ENCODE results near the gene TC2N.

The TC2N gene

DNA sequence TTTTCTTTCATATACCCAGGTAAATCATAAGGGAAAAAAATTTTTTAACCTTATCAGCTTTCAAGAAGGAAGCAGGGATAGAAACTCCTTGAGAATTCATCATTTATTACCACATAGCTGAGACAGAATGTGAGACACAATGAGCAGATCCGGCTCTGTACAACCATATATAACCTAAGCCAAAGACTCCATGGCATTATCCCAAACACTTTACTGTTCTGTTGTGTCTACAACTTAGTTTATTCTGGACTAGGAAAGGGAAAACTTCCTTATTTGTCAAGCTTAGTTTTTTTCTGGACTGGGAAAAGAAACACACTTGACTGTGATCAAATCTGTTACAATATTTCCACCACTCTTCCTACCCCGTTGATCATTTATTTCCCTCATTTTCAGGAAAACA is 97.2 kb downstream of the TC2N start:
- H3K36me3 Mint-ChIP-seq (ENCODE audit: low read depth), result peaks cover 22% of the 10 kb centered on the region
- DNase-seq (ENCODE audit: low spot score), result no peak
- H3K27ac Mint-ChIP-seq, result no peak overlapping the region
- no peak overlapping the region for H3K4me3 Mint-ChIP-seq
- no peaks in the 10 kb centered on the region for H3K27me3 Mint-ChIP-seq (ENCODE audit: low read depth)
- peaks cover 10% of the 10 kb centered on the region for H3K4me1 Mint-ChIP-seq (ENCODE audit: low read depth)
- peaks cover 1% of the 10 kb centered on the region for H3K9me3 Mint-ChIP-seq

DNA sequence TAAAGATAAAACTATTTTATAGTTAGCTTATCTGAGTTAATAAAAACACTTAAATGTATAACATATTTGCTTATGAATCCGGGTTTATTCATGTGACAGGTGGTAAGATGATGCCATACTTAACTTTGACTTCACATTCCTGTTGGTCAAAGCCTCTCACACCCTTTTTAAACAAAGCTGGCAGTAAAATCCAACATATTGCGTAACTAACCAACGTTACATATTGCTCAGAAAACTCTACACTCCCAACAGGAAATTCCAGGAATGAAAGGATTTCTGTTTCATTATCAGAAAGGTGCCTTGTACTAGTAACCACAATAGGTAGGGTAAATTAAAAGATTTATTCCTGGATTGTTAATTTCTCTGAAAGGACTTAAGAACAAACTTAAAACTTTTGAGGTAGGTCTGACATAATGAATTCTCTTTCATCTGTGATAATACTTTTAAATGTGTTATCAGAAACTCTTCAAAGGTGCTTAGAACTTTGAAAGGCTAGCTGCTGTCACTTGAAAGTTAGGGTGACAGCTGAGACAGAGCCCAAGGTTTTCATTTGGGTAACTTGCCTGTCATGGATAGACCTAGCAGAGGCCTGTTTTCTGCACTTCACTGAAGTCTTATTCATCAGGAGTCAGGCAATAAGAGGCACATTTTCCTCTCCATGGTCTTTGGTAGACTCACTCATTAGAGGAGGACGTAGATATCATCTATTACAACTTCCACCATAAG is 111.6 kb downstream of the TC2N start:
- Mint-ChIP-seq H3K9me3 (peaks cover 6% of the 10 kb centered on the region), H3K27ac (no peak overlapping the region), H3K27me3 (ENCODE audit: low read depth) (no peaks in the 10 kb centered on the region), H3K4me1 (ENCODE audit: low read depth) (peaks cover 2% of the 10 kb centered on the region), H3K36me3 (ENCODE audit: low read depth) (peaks cover 23% of the 10 kb centered on the region), H3K4me3 (no peak overlapping the region)
- no peak for DNase-seq (ENCODE audit: low spot score)

DNA sequence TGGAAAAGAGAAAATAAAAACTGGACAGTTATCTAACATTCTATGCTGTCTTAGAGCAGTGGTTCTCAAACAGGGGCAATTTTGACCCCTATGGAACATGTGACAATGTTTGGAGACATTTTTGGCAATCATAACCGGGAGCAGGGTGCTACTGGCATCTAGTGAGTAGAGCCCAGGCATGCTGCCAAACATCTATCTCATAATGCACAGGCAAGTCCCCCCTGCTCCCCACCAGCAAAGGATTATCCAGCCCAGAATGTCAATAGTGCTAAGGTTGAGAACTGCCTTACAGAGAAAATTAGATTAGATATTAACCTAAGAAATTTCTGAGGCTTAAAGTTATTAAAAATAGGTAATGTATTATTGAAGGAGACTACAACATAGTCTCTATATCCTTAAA is 112.5 kb downstream of the TC2N start:
- H3K9me3 Mint-ChIP-seq, result no peaks in the 10 kb centered on the region

DNA sequence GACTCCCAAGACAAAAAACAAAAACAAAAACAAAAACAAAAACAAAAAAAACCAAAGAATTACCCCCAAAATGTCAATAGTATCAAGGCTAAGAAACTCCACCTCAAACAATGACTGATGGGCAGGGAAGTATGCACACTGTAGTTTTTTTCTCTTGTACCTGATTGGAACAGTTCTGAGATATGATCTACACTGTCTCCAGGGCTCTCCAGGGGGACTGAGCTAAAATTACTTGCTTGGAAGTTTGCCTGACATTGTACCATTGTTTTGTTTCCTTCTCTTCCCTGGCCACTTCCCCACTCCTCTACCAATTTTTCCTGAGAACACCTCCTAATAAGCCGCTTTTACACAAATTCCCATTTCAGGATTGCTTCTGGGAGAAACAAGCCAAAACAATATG is 113.2 kb downstream of the TC2N start:
- Mint-ChIP-seq H3K4me1 (ENCODE audit: low read depth) (no peaks in the 10 kb centered on the region), H3K27ac (no peak overlapping the region), H3K4me3 (no peak overlapping the region), H3K36me3 (ENCODE audit: low read depth) (peaks cover 8% of the 10 kb centered on the region), H3K27me3 (ENCODE audit: low read depth) (no peaks in the 10 kb centered on the region), H3K9me3 (no peaks in the 10 kb centered on the region)
- DNase-seq (ENCODE audit: low spot score), result no peak

More for the DNA sequence above, 112.5 kb downstream of the TC2N start:
- DNase-seq (ENCODE audit: low spot score), result no peak
- Mint-ChIP-seq H3K4me1 (ENCODE audit: low read depth) (no peaks in the 10 kb centered on the region), H3K36me3 (ENCODE audit: low read depth) (peaks cover 15% of the 10 kb centered on the region), H3K27ac (no peak overlapping the region), H3K27me3 (ENCODE audit: low read depth) (no peaks in the 10 kb centered on the region), H3K4me3 (no peak overlapping the region)

DNA sequence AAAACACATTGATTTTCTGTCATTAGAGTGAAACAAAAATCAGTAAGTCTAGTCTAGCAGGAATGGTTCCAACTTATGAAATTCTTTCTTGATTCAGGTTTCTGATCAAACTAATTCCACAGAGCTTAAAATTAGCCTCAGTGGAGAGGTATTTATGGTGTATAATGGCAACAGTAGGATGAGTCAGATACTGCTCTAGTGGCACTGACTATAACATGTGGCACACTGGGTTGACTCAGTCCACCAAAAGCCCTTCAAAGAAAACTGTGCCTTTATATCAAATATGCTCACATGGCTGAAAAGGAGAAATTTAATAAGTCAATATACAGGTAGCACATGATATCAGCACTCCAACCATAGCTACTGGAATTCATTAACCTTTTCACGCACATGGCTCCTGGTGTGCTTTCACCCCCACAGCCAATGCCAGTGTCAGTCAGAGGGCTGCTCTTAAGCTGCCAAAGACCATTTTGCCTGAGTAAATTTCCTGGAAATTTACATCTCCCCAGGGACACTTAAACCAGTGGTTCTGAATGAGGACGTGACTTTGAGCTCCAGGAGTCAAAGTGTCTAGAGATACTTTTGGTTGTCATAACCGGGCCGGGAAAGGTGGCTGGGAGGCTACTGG is 113.7 kb downstream of the TC2N start:
- no peaks in the 10 kb centered on the region for H3K27me3 Mint-ChIP-seq (ENCODE audit: low read depth)
- H3K36me3 Mint-ChIP-seq (ENCODE audit: low read depth), result peaks cover 7% of the 10 kb centered on the region
- no peak overlapping the region for H3K27ac Mint-ChIP-seq
- no peaks in the 10 kb centered on the region for H3K9me3 Mint-ChIP-seq
- no peak overlapping the region for H3K4me3 Mint-ChIP-seq
- H3K4me1 Mint-ChIP-seq (ENCODE audit: low read depth), result no peaks in the 10 kb centered on the region
- DNase-seq (ENCODE audit: low spot score), result no peak

DNA sequence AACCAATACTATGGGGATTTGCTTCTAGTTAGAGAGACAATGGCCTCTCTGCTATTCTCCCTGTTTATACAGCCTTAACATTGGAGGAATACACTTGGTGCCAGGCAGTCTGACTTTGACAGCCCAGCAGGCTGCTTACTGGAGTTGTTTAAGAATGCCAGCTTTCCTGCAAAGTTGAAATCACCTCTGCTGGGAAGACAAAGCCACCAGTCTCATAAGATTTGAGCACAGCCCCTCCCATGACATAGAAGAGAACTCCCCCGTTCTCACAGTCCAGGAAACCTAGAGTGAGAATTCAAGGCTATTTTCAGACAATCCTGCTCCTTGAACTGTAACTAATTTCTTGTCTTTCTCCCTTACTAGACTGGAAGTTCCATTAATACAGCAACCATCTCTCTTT is 114.4 kb downstream of the TC2N start:
- H3K27ac Mint-ChIP-seq, result no peak overlapping the region
- no peaks in the 10 kb centered on the region for H3K4me1 Mint-ChIP-seq (ENCODE audit: low read depth)
- no peaks in the 10 kb centered on the region for H3K27me3 Mint-ChIP-seq (ENCODE audit: low read depth)
- DNase-seq (ENCODE audit: low spot score), result no peak
- H3K9me3 Mint-ChIP-seq, result no peaks in the 10 kb centered on the region
- peaks cover 3% of the 10 kb centered on the region for H3K36me3 Mint-ChIP-seq (ENCODE audit: low read depth)
- H3K4me3 Mint-ChIP-seq, result no peak overlapping the region

DNA sequence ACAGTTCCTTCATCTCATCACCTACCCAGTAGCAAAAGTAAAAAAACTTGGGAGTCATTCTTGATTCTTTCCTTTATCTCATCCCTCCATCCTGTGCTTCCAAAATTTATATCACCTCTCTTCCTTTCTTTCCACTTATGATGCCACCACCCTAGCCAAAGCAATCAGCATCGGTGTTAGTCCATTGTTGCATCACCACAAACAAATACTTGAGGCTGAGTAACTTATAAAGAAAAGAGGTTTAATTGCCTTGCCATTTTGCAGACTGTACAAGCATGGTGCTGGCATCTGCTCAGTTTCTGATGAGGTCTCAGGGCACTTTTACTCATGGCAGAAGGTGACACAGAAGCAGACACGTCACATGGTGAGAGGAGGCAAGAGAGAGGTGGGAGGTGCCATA is 115.6 kb downstream of the TC2N start:
- Mint-ChIP-seq H3K36me3 (ENCODE audit: low read depth) (peaks cover 3% of the 10 kb centered on the region), H3K4me1 (ENCODE audit: low read depth) (no peaks in the 10 kb centered on the region), H3K4me3 (no peak overlapping the region), H3K27ac (no peak overlapping the region), H3K9me3 (no peaks in the 10 kb centered on the region), H3K27me3 (ENCODE audit: low read depth) (no peaks in the 10 kb centered on the region)
- no peak for DNase-seq (ENCODE audit: low spot score)

DNA sequence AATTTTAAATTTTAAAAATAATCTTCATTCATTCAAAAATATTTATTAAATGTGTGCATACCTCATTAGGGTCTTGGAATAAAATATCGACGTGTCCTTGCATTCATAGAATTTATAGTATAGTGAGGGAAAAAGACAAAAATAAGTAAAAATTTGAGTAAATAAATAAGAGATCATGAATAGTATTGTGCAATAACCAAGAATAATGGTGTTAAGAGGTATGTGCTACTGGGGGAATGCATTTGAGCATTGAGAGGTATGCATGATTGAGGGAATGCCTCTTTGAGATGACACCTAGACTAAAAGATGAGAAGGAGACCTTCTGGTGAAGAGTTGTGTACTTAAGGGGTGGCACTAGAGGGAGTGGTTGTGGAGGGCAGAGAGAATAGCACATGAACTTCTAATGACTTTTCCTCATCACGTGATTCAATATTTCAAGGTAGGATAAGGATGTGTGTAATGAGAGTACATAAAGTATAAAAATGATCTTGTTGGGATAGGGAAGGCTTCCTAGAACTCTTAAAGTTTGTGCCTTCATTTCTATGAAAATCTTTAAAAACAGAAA is 116.6 kb downstream of the TC2N start:
- no peaks in the 10 kb centered on the region for H3K4me1 Mint-ChIP-seq (ENCODE audit: low read depth)
- no peaks in the 10 kb centered on the region for H3K9me3 Mint-ChIP-seq

DNA sequence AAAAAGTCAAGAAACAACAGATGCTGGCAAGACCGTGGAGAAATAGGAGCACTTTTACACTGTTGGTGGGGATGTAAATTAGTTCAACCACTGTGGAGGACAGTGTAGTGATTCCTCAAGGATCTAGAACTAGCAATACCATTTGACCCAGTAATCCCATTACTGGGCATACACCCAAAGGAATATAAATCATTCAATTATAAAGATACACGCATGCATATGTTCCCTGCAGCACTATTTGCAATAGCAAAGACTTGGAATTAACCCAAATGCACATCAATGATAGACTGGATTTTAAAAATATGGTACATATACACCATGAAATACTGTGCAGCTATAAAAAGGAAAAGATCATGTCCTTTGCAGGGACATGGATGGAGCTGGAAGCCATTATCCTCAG is 117.5 kb downstream of the TC2N start:
- peaks cover 3% of the 10 kb centered on the region for H3K36me3 Mint-ChIP-seq (ENCODE audit: low read depth)

More for the DNA sequence above, 116.6 kb downstream of the TC2N start:
- H3K27me3 Mint-ChIP-seq (ENCODE audit: low read depth), result no peaks in the 10 kb centered on the region
- H3K27ac Mint-ChIP-seq, result no peak overlapping the region
- H3K36me3 Mint-ChIP-seq (ENCODE audit: low read depth), result peaks cover 3% of the 10 kb centered on the region
- H3K4me3 Mint-ChIP-seq, result no peak overlapping the region
- DNase-seq (ENCODE audit: low spot score), result no peak

DNA sequence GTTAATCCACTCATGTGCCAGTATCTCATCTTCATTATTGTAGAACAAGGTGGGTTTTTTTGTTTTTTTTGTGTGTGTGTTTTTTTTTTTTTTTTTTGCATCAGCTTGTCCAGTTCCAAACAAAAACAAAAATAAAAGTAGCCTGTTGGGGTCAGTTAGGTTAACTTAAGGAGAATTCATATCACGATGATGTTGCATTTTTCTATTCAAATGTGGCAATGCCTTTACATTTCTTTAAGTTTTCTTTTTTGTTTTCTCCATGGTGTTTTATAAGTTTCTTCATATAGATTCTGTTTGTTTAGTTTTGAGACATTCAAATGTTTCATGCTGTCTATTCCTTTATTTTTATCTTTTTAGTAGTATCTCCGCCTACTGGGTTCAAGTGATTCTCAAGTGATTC is 119.3 kb downstream of the TC2N start:
- Mint-ChIP-seq H3K4me1 (ENCODE audit: low read depth) (peaks cover 1% of the 10 kb centered on the region), H3K4me3 (no peak overlapping the region), H3K36me3 (ENCODE audit: low read depth) (peaks cover 3% of the 10 kb centered on the region), H3K27me3 (ENCODE audit: low read depth) (no peaks in the 10 kb centered on the region), H3K27ac (no peak overlapping the region), H3K9me3 (no peaks in the 10 kb centered on the region)
- DNase-seq (ENCODE audit: low spot score), result no peak

More for the DNA sequence above, 117.5 kb downstream of the TC2N start:
- no peak for DNase-seq (ENCODE audit: low spot score)
- Mint-ChIP-seq H3K9me3 (no peaks in the 10 kb centered on the region), H3K4me1 (ENCODE audit: low read depth) (peaks cover 1% of the 10 kb centered on the region), H3K27me3 (ENCODE audit: low read depth) (no peaks in the 10 kb centered on the region), H3K4me3 (no peak overlapping the region), H3K27ac (no peak overlapping the region)

DNA sequence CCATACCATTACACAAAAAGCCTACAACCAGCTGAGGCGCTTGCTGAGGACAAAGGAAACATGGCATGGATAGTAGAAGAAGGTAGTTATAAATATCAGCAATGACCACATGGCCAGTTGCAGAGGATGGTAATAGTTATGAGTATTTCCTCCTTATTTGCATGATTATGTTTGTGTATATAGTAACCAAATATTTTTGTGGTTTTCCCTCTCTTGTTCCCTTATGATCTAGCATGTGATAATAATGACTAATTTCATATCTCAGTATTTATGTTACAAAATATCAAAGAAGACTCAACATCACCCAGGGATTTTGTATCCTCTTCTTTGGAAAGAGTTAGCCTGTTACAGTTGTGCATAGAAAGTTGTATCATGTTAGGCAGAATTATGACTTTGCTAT is 122.0 kb downstream of the TC2N start:
- Mint-ChIP-seq H3K4me3 (no peak overlapping the region), H3K36me3 (ENCODE audit: low read depth) (peaks cover 5% of the 10 kb centered on the region), H3K9me3 (no peaks in the 10 kb centered on the region), H3K4me1 (ENCODE audit: low read depth) (peaks cover 9% of the 10 kb centered on the region), H3K27me3 (ENCODE audit: low read depth) (no peaks in the 10 kb centered on the region), H3K27ac (no peak overlapping the region)
- DNase-seq (ENCODE audit: low spot score), result no peak

DNA sequence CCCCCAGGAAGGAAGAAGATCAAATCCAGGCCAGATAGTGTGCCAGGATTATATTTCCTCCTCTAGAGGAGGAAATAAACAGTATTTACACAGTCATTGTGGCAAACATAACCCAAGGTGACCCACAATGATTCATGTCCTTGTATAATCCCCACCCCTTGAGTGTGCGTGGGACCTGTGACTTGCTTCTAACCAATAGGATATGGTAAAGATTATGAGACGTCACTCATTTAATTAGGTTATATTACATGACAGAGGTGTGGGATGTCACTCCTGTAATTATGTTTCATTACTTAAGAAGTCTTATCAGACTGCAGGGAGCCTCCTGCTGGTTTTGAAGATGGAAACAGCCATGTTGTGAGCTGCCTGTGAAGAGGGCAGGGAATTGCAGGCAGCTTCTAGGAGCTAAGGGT is 123.3 kb downstream of the TC2N start:
- Mint-ChIP-seq H3K9me3 (peaks cover 5% of the 10 kb centered on the region), H3K36me3 (ENCODE audit: low read depth) (peaks cover 9% of the 10 kb centered on the region), H3K27me3 (ENCODE audit: low read depth) (no peaks in the 10 kb centered on the region), H3K4me1 (ENCODE audit: low read depth) (peaks cover 12% of the 10 kb centered on the region), H3K27ac (no peak overlapping the region), H3K4me3 (no peak overlapping the region)
- no peak for DNase-seq (ENCODE audit: low spot score)

DNA sequence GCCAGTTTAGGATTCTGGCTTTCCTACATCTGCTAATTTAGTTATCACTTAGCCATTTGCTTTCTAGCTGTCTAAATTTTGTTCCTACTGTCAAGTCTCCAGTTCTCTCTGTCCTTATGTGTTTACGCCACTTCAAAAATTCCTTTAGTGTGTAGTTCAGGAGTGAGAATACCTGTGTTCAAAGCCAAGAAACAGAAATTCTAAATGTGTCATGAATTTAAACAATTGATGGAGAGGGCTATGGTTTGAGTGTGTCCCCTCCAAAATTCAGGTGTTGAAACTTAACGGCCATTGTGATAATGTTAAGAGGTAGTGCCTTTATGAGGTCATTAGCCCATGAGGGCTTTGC is 124.1 kb downstream of the TC2N start:
- H3K27me3 Mint-ChIP-seq (ENCODE audit: low read depth), result no peaks in the 10 kb centered on the region
- H3K9me3 Mint-ChIP-seq, result peaks cover 5% of the 10 kb centered on the region
- no peak overlapping the region for H3K27ac Mint-ChIP-seq
- no peak for DNase-seq (ENCODE audit: low spot score)
- H3K4me3 Mint-ChIP-seq, result no peak overlapping the region
- peaks cover 6% of the 10 kb centered on the region for H3K36me3 Mint-ChIP-seq (ENCODE audit: low read depth)
- peaks cover 12% of the 10 kb centered on the region for H3K4me1 Mint-ChIP-seq (ENCODE audit: low read depth)

DNA sequence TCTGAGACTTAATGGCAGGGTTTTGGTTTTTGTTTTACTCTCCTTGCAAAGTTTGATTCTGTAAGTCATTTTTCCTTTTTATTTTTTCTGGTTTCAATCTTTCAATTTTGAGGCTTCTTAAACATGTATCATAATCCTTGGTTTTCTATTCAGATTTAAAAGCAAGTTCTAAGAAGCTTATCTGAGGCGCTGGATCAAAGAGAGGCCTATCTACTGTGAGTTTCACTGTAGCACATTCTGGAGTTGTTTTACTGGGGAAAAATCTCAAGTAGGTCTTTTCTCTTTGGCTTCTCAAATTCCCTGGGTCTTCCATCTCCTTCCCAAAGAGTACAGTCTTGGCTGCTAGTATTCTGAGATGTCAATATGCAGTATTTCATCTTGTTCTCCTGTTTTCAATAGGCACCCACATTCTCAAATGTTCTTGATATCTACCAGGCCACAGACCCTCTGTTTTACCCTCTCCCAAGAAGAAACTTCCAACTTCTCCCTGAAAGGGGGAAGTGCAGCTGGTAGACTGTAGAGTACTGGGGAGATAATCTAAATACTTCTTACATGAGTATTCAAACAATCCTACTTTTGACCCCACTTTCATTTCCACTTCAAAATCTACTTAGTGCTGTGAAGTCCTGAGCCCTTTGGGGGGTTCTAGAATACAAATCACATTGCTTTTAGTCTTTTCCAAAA is 124.6 kb downstream of the TC2N start:
- Mint-ChIP-seq H3K36me3 (ENCODE audit: low read depth) (peaks cover 6% of the 10 kb centered on the region), H3K27ac (no peak overlapping the region), H3K9me3 (peaks cover 5% of the 10 kb centered on the region)

More for the DNA sequence above, 124.6 kb downstream of the TC2N start:
- no peaks in the 10 kb centered on the region for H3K27me3 Mint-ChIP-seq (ENCODE audit: low read depth)
- no peak overlapping the region for H3K4me3 Mint-ChIP-seq
- H3K4me1 Mint-ChIP-seq (ENCODE audit: low read depth), result peaks cover 12% of the 10 kb centered on the region
- DNase-seq (ENCODE audit: low spot score), result no peak
